Gastrocnemius medialis (tissue), 4 donors: ENCODE measurements around the gene SCUBE3. TPM values are rescaled to one million over a fixed set of nuclear protein-coding genes. Genes with fewer than 3 reads are reported as not detected.

Source experiments
- ATAC-seq, 2 donors: fragments of 150-250 bp; one replicate each; pipeline ENCODE4 v1.9.1; 2016
- DNase-seq, 2 donors: peaks; one replicate each; pipeline ENCODE4 v3.0.0-alpha.2; 2019
- H3K27ac ChIP-seq, 4 donors: fragments of 200-600 bp; sonication (generic); 1 replicate in 1 of 4; 2 replicates in 3 of 4; pipeline ENCODE4 v1.5.1; 2016 to 2018; ENCODE audit warnings: mild to moderate bottlenecking in 2 of 4, moderate library complexity in 1 of 4
- H3K27me3 ChIP-seq, 3 donors: fragments of 200-600 bp; sonication (generic) in 2 of 3; 1 replicate in 1 of 3; 2 replicates in 2 of 3; pipeline versions ENCODE4 v1.5.1 to v1.6.0; 2016 to 2019; ENCODE audit warnings: mild to moderate bottlenecking in 1 of 3, moderate library complexity in 1 of 3
- H3K36me3 ChIP-seq, 2 donors: fragments of 200-600 bp; sonication (generic) in 1 of 2; one replicate each; pipeline ENCODE4 v1.5.1; 2017 to 2018
- H3K4me1 ChIP-seq, 2 donors: fragments of 200-600 bp; sonication (generic) in 1 of 2; one replicate each; pipeline ENCODE4 v1.5.1; 2016 to 2017; ENCODE audit warnings: mild to moderate bottlenecking in 2 of 2
- H3K4me3 ChIP-seq, 4 donors: fragments of 200-600 bp; sonication (generic) in 3 of 4; 1 replicate in 1 of 4; 2 replicates in 3 of 4; pipeline ENCODE4 v1.5.1; 2016 to 2019; ENCODE audit warnings: mild to moderate bottlenecking in 2 of 4
- H3K9me3 ChIP-seq, 3 donors: fragments of 200-600 bp; sonication (generic) in 2 of 3; 1 replicate in 1 of 3; 2 replicates in 2 of 3; pipeline ENCODE4 v1.5.1; 2016 to 2019
- CTCF ChIP-seq, 5 experiments: fragments of 450-650 bp in 3 of 5; fragments of 200-600 bp in 2 of 5; sonication (generic) in 2 of 5; IDR thresholded peaks in 4 of 5; conservative IDR thresholded peaks in 1 of 5; 1 replicate in 4 of 5; 2 replicates in 1 of 5; pipeline ENCODE4 v1.5.1; 2016 to 2019; ENCODE audit warnings: antibody characterized with exemption in 5 of 5, mild to moderate bottlenecking in 3 of 5, moderate library complexity in 3 of 5
- POLR2A ChIP-seq, 2 donors: fragments of 450-650 bp; IDR thresholded peaks; one replicate each; pipeline ENCODE4 v1.6.1; 2017; ENCODE audit warnings: antibody characterized with exemption in 2 of 2, mild to moderate bottlenecking in 2 of 2, moderate library complexity in 2 of 2
- in situ Hi-C, 4 donors: fragments of 200-750 bp; cut with MboI; loops; one replicate each; pipeline versions ENCODE4 v1.15.0 to v1.8.0; 2017; ENCODE audit warnings: low sequenced_read_pairs in 4 of 4
- intact Hi-C: fragments of 100-400 bp; cut with DNase I; formaldehyde crosslinking; loops from one replicate; pipeline ENCODE4 v1.15.1; 2023; ENCODE audit warnings: low total_unique reads
- total RNA-seq, 4 donors: library from RNA; depleted of rRNA; stranded (reverse); fragments of >200 nt; gene quantifications; one replicate each; pipeline versions ENCODE4 v1.1.0 to v1.2.3, GENCODE V29; 2016

Gene SCUBE3
- total RNA-seq, 4 donors from 2014 or later = 0.05 to 0.07 TPM; not detected in 2

GRCh38 chr6:35166116-35166515, 47.6 kb upstream of the SCUBE3 start:
- TF ChIP-seq CTCF (IDR thresholded peaks at IDR 0.05 in 4 of 5, conservative IDR thresholded peaks at IDR 0.05 in 1 of 5) = no peak
- no peak for TF ChIP-seq POLR2A (IDR thresholded peaks at IDR 0.05)
- Histone ChIP-seq H3K9me3 (no peaks in the 10 kb centered on the region), H3K4me1 (peaks cover 0 to 6% of the 10 kb centered on the region in 2 donors), H3K27ac (no peak overlapping the region), H3K27me3 (no peaks in the 10 kb centered on the region), H3K4me3 (no peak overlapping the region), H3K36me3 (no peaks in the 10 kb centered on the region)
- ATAC-seq = no peak
- intact Hi-C loops = no loop called here
- no peak for DNase-seq
- in situ Hi-C loops = no loop called here

- intact Hi-C loops = no loop called here
- TF ChIP-seq POLR2A (IDR thresholded peaks at IDR 0.05) = no peak
Observed at GRCh38 chr6:35166520-35166919, 47.2 kb upstream of the SCUBE3 start.

GRCh38 chr6:35167505-35167904, 46.3 kb upstream of the SCUBE3 start:
- no peaks in the 10 kb centered on the region for H3K27me3 ChIP-seq
- in situ Hi-C loops (no loop called here), intact Hi-C loops (no loop called here)
- H3K4me3 ChIP-seq = no peak overlapping the region
- no peak for TF ChIP-seq CTCF (IDR thresholded peaks at IDR 0.05 in 4 of 5, conservative IDR thresholded peaks at IDR 0.05 in 1 of 5)
- no peak for TF ChIP-seq POLR2A (IDR thresholded peaks at IDR 0.05)
- no peak overlapping the region for H3K27ac ChIP-seq
- H3K4me1 ChIP-seq = peaks cover 0 to under 1% of the 10 kb centered on the region in 2 donors
- ATAC-seq (no peak), DNase-seq (no peak)
- H3K9me3 ChIP-seq = no peaks in the 10 kb centered on the region
- no peaks in the 10 kb centered on the region for H3K36me3 ChIP-seq

More at GRCh38 chr6:35166520-35166919, 47.2 kb upstream of the SCUBE3 start:
- H3K27me3 ChIP-seq = no peaks in the 10 kb centered on the region
- peaks cover 0 to 6% of the 10 kb centered on the region in 2 donors for H3K4me1 ChIP-seq
- H3K36me3 ChIP-seq = no peaks in the 10 kb centered on the region
- no peak overlapping the region for H3K4me3 ChIP-seq
- ATAC-seq = no peak
- DNase-seq = no peak
- no peak overlapping the region for H3K27ac ChIP-seq
- no peaks in the 10 kb centered on the region for H3K9me3 ChIP-seq
- in situ Hi-C loops = no loop called here

GRCh38 chr6:35168461-35168861, 45.3 kb upstream of the SCUBE3 start:
- ATAC-seq (no peak), DNase-seq (no peak)
- Histone ChIP-seq H3K27ac (no peak overlapping the region), H3K36me3 (no peaks in the 10 kb centered on the region), H3K4me1 (no peaks in the 10 kb centered on the region), H3K9me3 (no peaks in the 10 kb centered on the region), H3K4me3 (no peak overlapping the region), H3K27me3 (no peaks in the 10 kb centered on the region)
- intact Hi-C loops = no loop called here
- in situ Hi-C loops = no loop called here
- TF ChIP-seq CTCF (IDR thresholded peaks at IDR 0.05 in 4 of 5, conservative IDR thresholded peaks at IDR 0.05 in 1 of 5) (no peak), POLR2A (IDR thresholded peaks at IDR 0.05) (no peak)

GRCh38 chr6:35170166-35170565, 43.6 kb upstream of the SCUBE3 start:
- Histone ChIP-seq H3K9me3 (no peaks in the 10 kb centered on the region), H3K27me3 (no peaks in the 10 kb centered on the region), H3K4me1 (no peaks in the 10 kb centered on the region), H3K27ac (no peak overlapping the region), H3K36me3 (no peaks in the 10 kb centered on the region), H3K4me3 (no peak overlapping the region)
- intact Hi-C loops (no loop called here), in situ Hi-C loops (no loop called here)
- ATAC-seq (no peak), DNase-seq (no peak)
- TF ChIP-seq CTCF (IDR thresholded peaks at IDR 0.05 in 4 of 5, conservative IDR thresholded peaks at IDR 0.05 in 1 of 5) (no peak), POLR2A (IDR thresholded peaks at IDR 0.05) (no peak)
